H1 (cell line): ENCODE data around the gene FKBP8. TPM values are rescaled to one million over a fixed set of nuclear protein-coding genes. Genes with fewer than 3 reads are reported as not detected.

ENCODE experiments used
- CTCF ChIA-PET: fragments of 300-600 bp; sonication (Branson Sonifier 250); formaldehyde crosslinking; loops from one replicate; lab custom pipeline; 2021; ENCODE audit not compliant: partially characterized antibody; lab: Charles Lee
- POLR2A ChIA-PET: fragments of 300-600 bp; sonication (Branson Sonifier 250); formaldehyde crosslinking; loops from one replicate; lab custom pipeline; 2021; ENCODE audit warnings: inconsistent platforms; ENCODE audit not compliant: partially characterized antibody; lab: Charles Lee
- DNase-seq, 2 experiments: peaks; one replicate each; pipeline versions ENCODE4 v3.0.0 to v3.0.0-alpha.2; 2010 to 2022; ENCODE audit warnings: low spot score in 2 of 2, low read depth in 1 of 2, mixed read lengths in 1 of 2
- FAIRE-seq: peaks from 2 replicates; lab custom pipeline; 2011; peaks lifted over from hg19 to GRCh38; lab: Jason Lieb, UNC
- H2AFZ ChIP-seq: 2 replicates; pipeline ENCODE4 v1.8.1; 2012; ENCODE audit warnings: low read length, inconsistent platforms
- H2AK5ac ChIP-seq: 2 replicates; pipeline ENCODE4 v1.6.1; 2013; ENCODE audit warnings: low read depth, low read length
- H2BK120ac ChIP-seq: replicated peaks from 2 replicates; pipeline ENCODE3; 2013; ENCODE audit warnings: low read depth, low read length, inconsistent platforms
- H2BK12ac ChIP-seq: 2 replicates; pipeline ENCODE4 v1.6.1; 2013; ENCODE audit warnings: low read depth, low read length
- H2BK15ac ChIP-seq: 2 replicates; pipeline ENCODE4 v1.6.1; 2013; ENCODE audit warnings: low read length
- H2BK20ac ChIP-seq: 2 replicates; pipeline ENCODE4 v1.6.1; 2013; ENCODE audit warnings: low read length
- H2BK5ac ChIP-seq: 2 replicates; pipeline ENCODE4 v1.6.1; 2013; ENCODE audit warnings: low read depth, low read length
- H3K14ac ChIP-seq: 2 replicates; pipeline ENCODE4 v1.6.1; 2013; ENCODE audit warnings: inconsistent platforms; ENCODE audit not compliant: insufficient read length
- H3K18ac ChIP-seq: 2 replicates; pipeline ENCODE4 v1.6.1; 2013; ENCODE audit warnings: low read length; ENCODE audit errors: extremely low read depth
- H3K23ac ChIP-seq: 2 replicates; pipeline ENCODE4 v1.6.1; 2013; ENCODE audit warnings: inconsistent platforms; ENCODE audit not compliant: insufficient read length
- H3K23me2 ChIP-seq: 2 replicates; pipeline ENCODE4 v1.6.1; 2013; ENCODE audit warnings: low read depth, low read length
- H3K27ac ChIP-seq: 2 replicates; pipeline ENCODE4 v1.6.1; 2011; ENCODE audit warnings: low read depth, low read length, inconsistent platforms
- H3K27me3 ChIP-seq, 4 experiments: replicated peaks in 1 of 4; 1 replicate in 1 of 4; 2 replicates in 3 of 4; pipeline versions ENCODE4 v1.6.1 to v1.8.1; 2011 to 2013; ENCODE audit warnings: low read length in 3 of 4, mild to moderate bottlenecking in 3 of 4, inconsistent platforms in 2 of 4, mixed read lengths in 2 of 4, moderate library complexity in 1 of 4; ENCODE audit not compliant: control insufficient read depth in 3 of 4, insufficient read depth in 3 of 4; ENCODE audit errors: extremely low read depth in 1 of 4
- H3K36me3 ChIP-seq, 4 experiments: 2 replicates each; pipeline versions ENCODE4 v1.6.1 to v1.8.1; 2011 to 2013; ENCODE audit warnings: mild to moderate bottlenecking in 4 of 4, low read length in 3 of 4, moderate library complexity in 2 of 4, control low read depth in 1 of 4, inconsistent platforms in 1 of 4; ENCODE audit not compliant: insufficient read depth in 4 of 4, control insufficient read depth in 2 of 4
- H3K4ac ChIP-seq: replicated peaks from 2 replicates; pipeline ENCODE3; 2013; ENCODE audit warnings: low read length, low read depth, mixed read lengths, inconsistent platforms; ENCODE audit not compliant: insufficient read length
- H3K4me1 ChIP-seq, 4 experiments: replicated peaks in 1 of 4; 1 replicate in 1 of 4; 2 replicates in 3 of 4; pipeline versions ENCODE4 v1.6.1 to v1.8.1; 2011 to 2013; ENCODE audit warnings: low read length in 3 of 4, inconsistent platforms in 2 of 4, mixed read lengths in 1 of 4; ENCODE audit not compliant: insufficient read depth in 4 of 4, control insufficient read depth in 3 of 4
- H3K4me2 ChIP-seq, 2 experiments: 2 replicates each; pipeline versions ENCODE4 v1.6.1 to v1.8.1; 2011 to 2013; ENCODE audit warnings: low read depth in 2 of 2, low read length in 2 of 2, control low read depth in 1 of 2, inconsistent platforms in 1 of 2, mild to moderate bottlenecking in 1 of 2; ENCODE audit not compliant: insufficient read depth in 1 of 2
- H3K4me3 ChIP-seq, 4 experiments: fragments of 200-600, 300-600 bp in 1 of 4; sonication (generic), shearing (Covaris generic), sonication (Bioruptor Twin) in 1 of 4; 2 replicates each; pipeline versions ENCODE4 v1.5.1 to v1.8.1; 2011 to 2016; ENCODE audit warnings: low read length in 4 of 4, low read depth in 3 of 4, control low read depth in 2 of 4, inconsistent platforms in 2 of 4, mild to moderate bottlenecking in 2 of 4, mixed read lengths in 1 of 4, moderate library complexity in 1 of 4; ENCODE audit not compliant: insufficient read depth in 2 of 4; ENCODE audit errors: extremely low read depth in 1 of 4
- H3K56ac ChIP-seq: replicated peaks from 2 replicates; pipeline ENCODE3; 2013; ENCODE audit warnings: low read depth, mild to moderate bottlenecking, mixed read lengths, low read length, inconsistent platforms; ENCODE audit not compliant: insufficient read length
- H3K79me1 ChIP-seq: 2 replicates; pipeline ENCODE4 v1.6.1; 2013; ENCODE audit warnings: low read depth, low read length, control low read depth
- H3K79me2 ChIP-seq, 2 experiments: 2 replicates each; pipeline versions ENCODE4 v1.6.1 to v1.8.1; 2012 to 2013; ENCODE audit warnings: low read length in 2 of 2, mild to moderate bottlenecking in 2 of 2, inconsistent platforms in 1 of 2; ENCODE audit not compliant: insufficient read depth in 2 of 2, control insufficient read depth in 1 of 2
- H3K9ac ChIP-seq, 4 experiments: replicated peaks in 1 of 4; 1 replicate in 1 of 4; 2 replicates in 3 of 4; pipeline versions ENCODE4 v1.6.1 to v1.8.1; 2011 to 2013; ENCODE audit warnings: low read depth in 3 of 4, low read length in 3 of 4, control low read depth in 2 of 4, mild to moderate bottlenecking in 2 of 4, moderate library complexity in 2 of 4, inconsistent platforms in 1 of 4; ENCODE audit errors: extremely low read depth in 1 of 4
- H3K9me3 ChIP-seq, 2 experiments: 2 replicates each; pipeline versions ENCODE4 v1.6.1 to v1.8.1; 2012 to 2013; ENCODE audit warnings: mild to moderate bottlenecking in 2 of 2, moderate library complexity in 2 of 2, control low read depth in 1 of 2, inconsistent platforms in 1 of 2, low read depth in 1 of 2, low read length in 1 of 2, mixed read lengths in 1 of 2; ENCODE audit not compliant: insufficient read depth in 2 of 2
- H4K20me1 ChIP-seq, 2 experiments: replicated peaks in 1 of 2; 2 replicates each; pipeline versions ENCODE3 to v1.8.1; 2011 to 2013; ENCODE audit warnings: inconsistent platforms in 2 of 2, low read length in 2 of 2, mild to moderate bottlenecking in 1 of 2; ENCODE audit not compliant: insufficient read depth in 2 of 2, control insufficient read depth in 1 of 2
- H4K5ac ChIP-seq: 2 replicates; pipeline ENCODE4 v1.6.1; 2013; ENCODE audit warnings: low read length, low read depth, mixed read lengths, inconsistent platforms; ENCODE audit not compliant: insufficient read length
- H4K8ac ChIP-seq: 2 replicates; pipeline ENCODE4 v1.8.0; 2013; ENCODE audit warnings: mild to moderate bottlenecking, moderate library complexity, low read length, inconsistent platforms; ENCODE audit not compliant: insufficient read depth; ENCODE audit errors: extremely low read depth
- H4K91ac ChIP-seq: replicated peaks from 2 replicates; pipeline ENCODE3; 2013; ENCODE audit warnings: low read length, mixed read lengths, inconsistent platforms; ENCODE audit not compliant: insufficient read length
- RBBP5 ChIP-seq: IDR thresholded peaks from 2 replicates; pipeline ENCODE4 v1.7.1; 2012; ENCODE audit warnings: low read depth, mild to moderate bottlenecking, inconsistent platforms, low read length, moderate library complexity, borderline replicate concordance
- YY1 ChIP-seq: IDR thresholded peaks from 2 replicates; pipeline ENCODE4 v1.6.1; 2011; ENCODE audit warnings: low read depth, mild to moderate bottlenecking, low read length
- WGBS, 2 experiments: shearing (Covaris generic) in 1 of 2; methylation state at CpG; one replicate each; pipeline versions ENCODE4 v1.1.6 to v1.1.7; 2013 to 2015; ENCODE audit warnings: low lambda C conversion rate in 2 of 2, mixed read lengths in 2 of 2, inconsistent platforms in 1 of 2, low coverage in 1 of 2, missing lambda C conversion rate in 1 of 2; ENCODE audit not compliant: insufficient replicate concordance in 2 of 2, insufficient coverage in 1 of 2, insufficient read length in 1 of 2; ENCODE audit errors: extremely low coverage in 1 of 2, missing lambda C conversion rate in 1 of 2; 5-methylcytosine and 5-hydroxymethylcytosine counted together
- polyA plus RNA-seq, 7 experiments: library from polyadenylated mRNA; depleted of rRNA in 3 of 7; stranded (reverse) in 5 of 7; unstranded in 2 of 7; fragments of >200 nt in 5 of 7; fragments of 200-250 nt in 2 of 7; gene quantifications; 1 replicate in 5 of 7; 2 replicates in 1 of 7; 4 replicates in 1 of 7; pipeline versions ENCODE4 v1.2.1 to v1.2.3, GENCODE V29; 2011 to 2013; ENCODE audit warnings: missing spikeins in 2 of 7, mixed read lengths in 2 of 7
- total RNA-seq: library from RNA; stranded (reverse); fragmentation: NEBNext Ultra II Directional; extraction: Animal tissue kit (Norgen Biotek cat#: 25700); gene quantifications from 2 replicates; pipeline ENCODE4 v1.2.1, GENCODE V29; 2021

The FKBP8 gene
- total and polyA plus RNA-seq, 2 of the 8 experiments (the other 6 are each of a cell fraction or from before 2014, with no cell fraction given) = 264 to 309 TPM

DNA sequence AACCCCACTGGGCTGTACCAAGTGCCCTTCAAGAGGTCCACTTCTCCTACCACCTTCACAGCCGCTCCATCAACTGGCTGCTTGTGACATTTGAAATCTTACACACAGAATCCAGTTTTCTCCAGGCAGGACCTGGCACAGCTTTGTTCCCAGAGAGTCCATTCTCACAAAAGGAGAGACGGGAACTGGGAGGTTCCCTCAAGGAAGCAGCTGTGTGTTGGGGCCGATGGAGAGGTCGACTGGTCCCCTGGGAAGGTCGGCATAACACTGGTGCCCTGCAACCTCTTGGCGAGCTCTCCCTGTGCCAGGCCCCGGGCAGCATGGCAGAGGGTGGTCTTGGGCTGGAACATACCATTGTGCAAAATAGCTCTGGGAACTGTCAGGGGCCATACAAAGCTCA is 43.0 kb downstream of the FKBP8 start:
- Histone ChIP-seq H3K23me2 (no peaks in the 10 kb centered on the region), H4K5ac (no peak overlapping the region), H3K36me3 (no peaks in the 10 kb centered on the region), H3K18ac (no peak overlapping the region), H4K91ac (no peak overlapping the region), H3K27me3 (no peaks in the 10 kb centered on the region), H3K27ac (no peak overlapping the region), H3K56ac (no peak overlapping the region), H4K8ac (no peak overlapping the region), H3K14ac (no peak overlapping the region), H3K4me2 (no peak overlapping the region), H3K79me2 (peaks cover 0 to 58% of the 10 kb centered on the region in 2 experiments; a peak in 3 of 4 replicates), H3K4me3 (no peak overlapping the region), H2BK12ac (no peak overlapping the region), H3K9ac (no peak overlapping the region), H3K4me1 (peaks cover 0 to 5% (median 0%) of the 10 kb centered on the region in 4 experiments; a peak in 1 of 7 replicates), H2BK15ac (no peak overlapping the region), H2AFZ (no peak overlapping the region), H3K9me3 (no peaks in the 10 kb centered on the region), H4K20me1 (peaks cover 20 to 40% of the 10 kb centered on the region in 2 experiments), H3K79me1 (peaks cover 27% of the 10 kb centered on the region), H3K4ac (no peak overlapping the region), H2BK120ac (no peak overlapping the region), H2BK20ac (no peak overlapping the region), H3K23ac (no peak overlapping the region), H2AK5ac (no peak overlapping the region), H2BK5ac (no peak overlapping the region)
- CTCF ChIA-PET = interaction anchor here (0.7 to 32.9 kb wide), 9 partner anchors 8 to 50 kb away, joined by 3 to 458 read pairs (median 4); no protein-coding TSS in a partner anchor
- no peak for TF ChIP-seq RBBP5
- TF ChIP-seq YY1 = no peak
- DNase-seq (no peak), FAIRE-seq (no peak)
- WGBS, 2 experiments = 88% methylated on average over 7 of the region's 7 CpGs; no CpG with 5 or more reads in 1 of the 2 experiments
- POLR2A ChIA-PET = interaction anchor here (1.0 to 1.4 kb wide), 2 partner anchors 28 to 38 kb away, joined by 3 read pairs; no protein-coding TSS in a partner anchor
